Muscle of back (tissue), 11 donors: ENCODE results near the gene EMP3. TPM values are rescaled to one million over a fixed set of nuclear protein-coding genes. Genes with fewer than 3 reads are reported as not detected.
"Not testable (repeated sequence)": the region's sequence is repeated elsewhere in the genome, so short reads cannot be mapped to it uniquely, and the experiment has no call there.

ENCODE experiments used
- DNase-seq, 3 donors: peaks; one replicate each; pipeline versions ENCODE4 v3.0.0 to v3.0.0-alpha.2; 2013
- polyA plus RNA-seq, 10 donors: library from polyadenylated mRNA; unstranded; fragments of 120-200 nt; gene quantifications; one replicate each; pipeline ENCODE4 v1.2.1, GENCODE V29; 2013; ENCODE audit not compliant: insufficient read length in 10 of 10

EMP3 gene
- polyA plus RNA-seq, 10 donors: 123 to 174 (median 150) TPM

DNA sequence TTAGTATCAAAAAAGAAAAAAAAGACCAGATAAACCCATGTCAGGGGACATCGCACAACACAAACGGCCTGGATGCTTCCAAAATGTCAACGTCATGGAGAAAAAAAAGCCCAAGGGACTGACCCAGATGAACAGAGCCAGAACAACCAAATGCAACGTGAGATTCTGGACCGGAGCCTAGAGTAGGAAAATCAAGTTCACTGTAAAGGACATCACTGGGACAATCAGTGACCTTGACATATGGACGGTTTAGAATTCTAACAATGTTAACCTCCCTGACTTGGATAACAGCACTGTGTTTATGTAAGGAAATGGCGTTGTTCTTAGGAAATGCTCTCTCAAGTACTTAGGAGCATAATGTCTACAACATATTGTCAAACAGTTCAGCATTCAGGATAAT lies 15.1 kb upstream of the EMP3 start:
- peak in 2 of 3 donors; percentile 74 to 90 for DNase-seq

DNA sequence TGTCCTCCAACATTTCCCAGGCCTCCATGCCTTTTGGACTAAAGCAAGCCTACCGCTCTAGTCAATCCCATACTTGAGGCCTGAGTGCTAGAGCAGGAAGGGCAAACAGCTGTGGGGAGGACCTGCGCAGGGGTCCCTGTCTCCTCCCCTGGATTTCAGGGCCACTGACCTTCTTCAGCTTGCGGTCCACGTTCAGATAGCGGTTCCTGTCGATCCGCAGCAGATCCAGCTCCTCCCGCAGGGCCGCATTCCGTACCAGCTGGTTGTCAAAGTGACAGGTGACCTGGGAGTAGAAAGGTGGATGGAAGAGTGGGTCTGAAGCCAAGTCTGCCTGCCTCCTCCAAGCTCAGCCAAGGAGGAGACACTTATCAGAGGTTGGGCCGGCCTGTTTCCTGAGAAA lies 14.0 kb upstream of the EMP3 start:
- no peak for DNase-seq

DNA sequence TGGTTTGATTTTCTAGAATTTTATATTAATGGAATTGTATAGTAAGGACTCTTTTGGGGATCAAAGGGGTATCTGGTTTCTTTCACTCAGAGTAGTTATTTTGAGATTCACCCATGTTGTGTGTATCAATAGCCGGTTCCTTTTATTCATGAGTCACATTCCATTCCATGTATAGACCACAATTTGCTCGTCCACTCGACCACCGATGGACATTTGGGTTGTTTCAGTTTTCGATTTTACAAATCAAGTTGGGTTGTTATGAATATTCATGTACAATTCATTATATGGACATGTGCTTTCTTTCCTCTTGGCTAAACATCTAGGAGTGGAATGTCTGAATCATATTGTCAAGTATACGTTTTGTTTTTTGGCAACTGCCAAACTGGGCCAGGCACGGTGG lies 9.6 kb upstream of the EMP3 start:
- DNase-seq: no peak

DNA sequence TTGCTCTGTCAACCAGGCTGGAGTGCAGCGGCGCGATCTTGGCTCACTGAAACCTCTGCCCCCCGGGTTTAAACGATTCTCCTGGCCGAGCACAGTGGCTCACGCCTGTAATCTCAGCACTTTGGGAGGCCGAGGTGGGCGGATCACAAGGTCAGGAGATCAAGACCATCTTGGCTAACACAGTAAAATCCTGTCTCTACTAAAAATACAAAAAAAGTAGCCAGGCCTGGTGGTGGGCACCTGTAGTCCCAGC lies 7.7 kb upstream of the EMP3 start:
- not testable (repeated sequence) for DNase-seq

DNA sequence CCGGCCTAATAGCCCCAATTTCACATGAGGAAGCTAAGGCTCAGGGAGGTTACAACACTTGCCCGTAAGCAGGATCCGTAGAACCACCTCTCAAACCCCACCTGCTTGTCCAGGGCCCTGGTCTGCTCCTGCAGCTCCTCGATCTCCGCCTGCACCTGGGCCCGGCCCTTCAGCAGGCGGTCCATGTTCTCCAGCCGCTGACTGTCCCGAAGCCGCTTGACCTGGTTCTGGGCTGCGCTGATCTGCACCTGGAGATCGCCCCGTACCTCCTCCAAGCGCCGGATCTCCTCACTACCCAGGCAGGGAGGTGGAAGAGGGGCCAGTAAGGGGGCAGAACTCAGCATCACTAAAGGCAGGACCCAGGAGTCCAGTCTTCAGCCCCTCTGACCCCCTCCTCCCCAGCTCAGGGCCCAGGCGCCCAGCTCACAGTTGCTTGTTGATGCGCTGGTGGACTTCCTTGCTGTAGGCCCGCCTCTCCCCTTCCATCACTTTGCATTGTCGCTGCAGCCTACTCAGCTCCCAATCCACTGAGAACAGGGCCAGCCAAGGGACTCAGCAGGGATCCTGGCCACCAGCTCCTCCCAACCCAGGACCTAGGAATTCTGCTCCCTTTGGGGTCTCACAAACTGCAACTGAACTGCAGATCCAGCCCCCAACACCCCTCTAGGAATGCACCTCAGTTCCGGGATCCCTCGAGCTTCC lies 6.9 kb upstream of the EMP3 start:
- DNase-seq: no peak

DNA sequence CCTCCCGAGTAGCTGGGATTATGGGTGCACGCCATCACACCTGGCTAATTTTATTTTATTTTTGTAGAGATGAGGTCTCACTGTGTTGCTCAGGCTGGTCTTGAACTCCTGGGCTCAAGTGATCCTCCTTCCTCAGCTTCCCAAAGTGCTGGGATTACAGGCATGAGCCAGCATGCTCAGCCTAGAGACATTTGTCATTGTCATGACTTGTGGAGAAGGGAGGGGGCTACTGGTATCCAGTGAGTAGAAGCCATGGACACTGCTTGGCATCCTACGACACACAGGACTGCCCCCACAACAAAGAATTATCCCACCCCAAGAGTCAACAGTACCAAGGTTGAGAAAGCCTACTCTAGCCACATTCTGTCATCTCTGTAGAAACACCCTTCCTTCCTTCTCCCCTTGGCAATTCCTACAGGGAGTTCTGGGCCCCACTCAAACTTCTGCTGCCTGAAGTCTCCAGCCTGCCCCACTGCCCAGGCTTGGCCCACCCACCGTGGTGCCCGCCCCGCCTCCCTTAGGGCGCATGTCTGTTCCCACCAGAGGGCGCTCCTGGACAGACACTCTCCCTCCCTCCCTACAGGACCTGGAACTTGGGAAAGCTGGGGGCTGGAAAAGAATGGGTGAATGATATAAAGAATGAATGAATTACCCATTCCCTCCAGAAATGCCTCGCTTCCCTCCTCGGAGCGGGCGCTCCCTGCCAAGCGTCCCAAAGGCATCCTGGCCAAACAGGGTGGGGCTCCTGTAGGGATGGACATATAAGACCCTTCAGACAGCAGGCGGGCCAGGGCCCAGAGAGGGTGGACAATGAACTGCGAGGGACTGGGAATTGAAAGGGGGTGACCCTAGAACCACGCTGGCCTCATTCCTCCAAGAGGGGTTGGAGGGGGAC lies 5.5 kb upstream of the EMP3 start:
- peak in 2 of 3 donors; percentile 71 to 82 for DNase-seq

DNA sequence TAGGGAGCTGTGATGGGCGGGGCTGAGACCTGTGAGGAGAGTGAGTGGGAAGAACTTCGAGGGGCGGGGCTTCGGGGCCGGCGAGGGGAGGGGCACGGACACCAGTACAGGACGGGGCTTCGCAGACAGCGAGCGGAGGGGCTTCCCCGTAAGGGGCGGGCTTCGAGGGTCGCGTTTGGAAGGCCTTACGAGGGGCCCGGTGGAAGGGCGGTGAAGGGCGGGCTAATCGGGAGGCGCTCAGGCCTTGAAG lies 4.1 kb upstream of the EMP3 start:
- peak; percentile 90 to 95 (median 91) for DNase-seq

DNA sequence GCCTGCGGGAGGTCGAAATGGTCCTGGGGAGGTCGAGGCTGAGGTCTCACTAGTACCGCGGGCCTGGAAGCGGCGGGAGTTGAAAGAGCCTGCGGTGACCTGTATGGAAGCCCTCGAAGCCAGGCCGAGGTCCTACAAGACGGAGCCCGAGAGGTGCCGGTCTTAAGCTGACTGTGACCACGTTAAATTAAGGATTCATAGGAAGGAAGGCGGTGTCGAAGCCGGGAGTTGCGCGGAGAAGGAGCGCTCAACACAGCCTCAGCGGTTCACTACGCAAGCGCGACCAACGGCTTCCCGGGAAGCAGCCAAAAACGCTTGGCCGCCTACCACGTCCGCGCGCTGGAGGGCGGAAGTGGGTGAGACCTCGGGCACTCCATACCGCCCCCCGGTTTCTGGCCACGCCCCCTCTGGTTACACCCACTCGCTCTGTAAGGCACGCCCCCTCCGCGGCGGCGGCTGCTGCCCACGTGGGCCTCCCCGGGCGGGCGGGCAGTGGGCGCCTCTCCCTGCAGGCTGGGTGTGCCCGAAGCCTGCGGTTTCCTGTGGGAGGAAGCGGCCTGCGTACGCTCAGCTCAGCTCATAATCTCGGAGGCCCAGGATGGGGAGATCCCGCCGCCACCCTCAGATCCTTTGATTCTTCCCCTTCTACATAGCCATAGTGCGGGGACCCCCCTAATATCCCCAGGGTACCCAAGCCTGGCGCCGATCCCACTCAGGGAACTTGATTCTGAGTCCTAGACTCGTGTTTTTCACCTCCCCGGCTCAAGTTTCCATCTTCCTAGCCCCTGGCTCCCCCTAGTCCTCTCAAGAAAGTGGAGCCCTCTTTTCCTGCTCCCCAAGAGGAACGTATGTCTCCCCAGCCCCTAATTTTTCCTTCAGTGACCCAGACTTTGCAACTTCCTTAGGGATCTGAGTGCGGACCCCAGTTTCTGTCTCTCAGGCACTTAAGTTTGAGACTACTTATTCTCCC lies 3.4 kb upstream of the EMP3 start:
- peak; percentile 97 to 99 (median 99) for DNase-seq

DNA sequence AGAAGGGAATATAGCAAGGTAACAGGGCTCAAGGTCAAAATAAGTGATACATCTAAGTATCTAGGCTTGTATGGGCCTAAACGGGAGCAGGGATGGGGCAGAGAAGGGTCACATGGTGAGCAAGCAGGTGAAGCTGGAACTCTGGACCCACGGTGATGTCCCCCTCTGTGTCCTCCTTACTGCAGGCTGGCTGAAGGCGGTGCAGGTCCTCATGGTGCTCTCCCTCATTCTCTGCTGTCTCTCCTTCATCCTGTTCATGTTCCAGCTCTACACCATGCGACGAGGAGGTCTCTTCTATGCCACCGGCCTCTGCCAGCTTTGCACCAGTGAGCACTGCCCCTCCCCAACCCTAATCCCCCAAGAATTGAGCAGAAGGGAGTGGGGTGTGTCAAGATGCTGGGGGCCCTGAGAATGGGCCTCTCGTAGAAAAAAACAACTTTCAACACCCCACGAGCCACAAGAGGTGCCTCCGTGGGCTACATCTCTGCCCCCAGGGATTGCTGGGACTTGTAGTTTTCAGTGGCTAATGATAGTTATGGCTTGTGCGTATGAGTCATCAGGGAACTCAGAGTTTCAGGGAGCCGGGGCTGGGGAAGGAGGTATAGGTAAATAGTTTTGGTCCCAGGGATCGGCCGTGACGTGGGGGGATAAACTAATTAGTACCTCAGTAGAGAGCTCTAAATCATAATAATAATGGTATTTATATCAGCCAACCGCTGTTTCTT lies 4.0 kb downstream of the EMP3 start:
- DNase-seq: no peak

DNA sequence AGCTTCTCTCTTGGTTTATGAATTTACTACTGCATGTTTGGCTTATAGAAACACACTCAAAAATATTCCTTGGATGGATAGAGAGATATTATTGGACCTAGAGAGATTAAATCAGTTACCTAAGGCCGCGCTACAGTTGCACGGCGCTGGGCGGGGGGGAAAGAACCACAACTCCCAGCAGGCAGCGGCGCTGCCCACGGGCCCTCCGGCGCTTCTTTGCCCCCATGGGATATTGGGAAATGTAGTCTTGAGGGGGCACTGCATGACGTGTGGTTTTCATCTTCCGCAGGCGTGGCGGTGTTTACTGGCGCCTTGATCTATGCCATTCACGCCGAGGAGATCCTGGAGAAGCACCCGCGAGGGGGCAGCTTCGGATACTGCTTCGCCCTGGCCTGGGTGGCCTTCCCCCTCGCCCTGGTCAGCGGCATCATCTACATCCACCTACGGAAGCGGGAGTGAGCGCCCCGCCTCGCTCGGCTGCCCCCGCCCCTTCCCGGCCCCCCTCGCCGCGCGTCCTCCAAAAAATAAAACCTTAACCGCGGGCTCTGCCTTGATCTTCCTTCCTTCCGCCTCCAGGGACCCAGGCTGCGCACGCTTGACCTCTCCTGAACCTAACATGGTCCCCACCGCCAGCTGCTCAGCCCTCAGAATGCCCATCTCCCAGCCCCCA lies 4.8 kb downstream of the EMP3 start:
- DNase-seq: peak in 1 of 3 donors; percentile 77

DNA sequence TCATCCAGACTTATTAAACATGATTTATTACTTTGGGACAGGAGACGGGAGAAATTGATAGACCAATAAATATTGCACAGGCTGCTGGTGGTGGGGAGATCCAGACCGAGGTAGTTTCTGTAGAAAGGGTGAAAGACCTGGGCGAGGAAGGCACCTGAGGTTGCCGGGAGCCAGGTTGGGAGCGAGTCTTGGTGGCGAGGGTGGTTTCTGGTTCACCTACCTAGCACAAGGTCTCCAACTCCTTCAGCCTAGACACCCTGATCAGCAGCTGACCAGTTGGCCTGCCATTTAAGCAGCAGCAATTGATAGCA lies 7.0 kb downstream of the EMP3 start:
- DNase-seq: no peak

DNA sequence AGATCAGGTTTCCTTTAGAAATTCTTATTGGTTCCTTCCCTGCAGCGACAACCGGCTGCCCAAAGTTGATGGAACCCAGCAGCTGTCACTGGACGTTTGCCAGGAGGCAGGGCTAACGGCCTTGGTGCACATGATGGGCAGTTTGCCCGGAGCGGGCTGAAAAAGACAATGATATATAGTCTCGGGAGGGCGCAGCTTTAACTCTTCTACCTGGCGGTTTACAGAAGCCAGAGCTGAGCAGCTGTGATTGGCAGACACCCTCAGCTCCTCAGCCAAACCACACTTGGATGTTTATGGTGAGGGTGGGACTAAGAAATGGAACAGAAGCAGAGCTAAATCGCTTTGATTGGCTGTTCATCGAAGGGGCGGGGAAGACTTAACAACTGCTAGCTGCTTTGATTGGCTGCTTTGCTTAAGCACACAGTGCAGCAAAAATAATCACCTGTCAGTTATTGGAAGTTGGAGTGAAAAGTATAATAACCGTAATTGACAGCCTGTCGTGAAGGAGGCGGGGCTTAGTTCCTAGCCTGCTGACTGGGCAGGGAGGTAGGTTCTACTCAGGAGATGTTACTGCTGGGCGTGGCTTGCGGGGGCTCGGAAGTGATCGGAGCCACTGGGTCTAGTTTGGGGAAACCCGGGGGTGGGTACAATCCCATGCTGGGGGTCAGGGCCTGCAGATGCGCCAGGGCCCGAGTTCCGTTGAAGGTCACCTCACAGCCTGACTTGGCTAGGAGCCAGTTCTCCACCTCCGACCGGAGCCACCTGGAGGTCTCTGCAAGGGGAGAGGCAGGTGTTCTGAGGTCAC lies 7.5 kb downstream of the EMP3 start:
- DNase-seq: peak; percentile 94 to 97 (median 96)

DNA sequence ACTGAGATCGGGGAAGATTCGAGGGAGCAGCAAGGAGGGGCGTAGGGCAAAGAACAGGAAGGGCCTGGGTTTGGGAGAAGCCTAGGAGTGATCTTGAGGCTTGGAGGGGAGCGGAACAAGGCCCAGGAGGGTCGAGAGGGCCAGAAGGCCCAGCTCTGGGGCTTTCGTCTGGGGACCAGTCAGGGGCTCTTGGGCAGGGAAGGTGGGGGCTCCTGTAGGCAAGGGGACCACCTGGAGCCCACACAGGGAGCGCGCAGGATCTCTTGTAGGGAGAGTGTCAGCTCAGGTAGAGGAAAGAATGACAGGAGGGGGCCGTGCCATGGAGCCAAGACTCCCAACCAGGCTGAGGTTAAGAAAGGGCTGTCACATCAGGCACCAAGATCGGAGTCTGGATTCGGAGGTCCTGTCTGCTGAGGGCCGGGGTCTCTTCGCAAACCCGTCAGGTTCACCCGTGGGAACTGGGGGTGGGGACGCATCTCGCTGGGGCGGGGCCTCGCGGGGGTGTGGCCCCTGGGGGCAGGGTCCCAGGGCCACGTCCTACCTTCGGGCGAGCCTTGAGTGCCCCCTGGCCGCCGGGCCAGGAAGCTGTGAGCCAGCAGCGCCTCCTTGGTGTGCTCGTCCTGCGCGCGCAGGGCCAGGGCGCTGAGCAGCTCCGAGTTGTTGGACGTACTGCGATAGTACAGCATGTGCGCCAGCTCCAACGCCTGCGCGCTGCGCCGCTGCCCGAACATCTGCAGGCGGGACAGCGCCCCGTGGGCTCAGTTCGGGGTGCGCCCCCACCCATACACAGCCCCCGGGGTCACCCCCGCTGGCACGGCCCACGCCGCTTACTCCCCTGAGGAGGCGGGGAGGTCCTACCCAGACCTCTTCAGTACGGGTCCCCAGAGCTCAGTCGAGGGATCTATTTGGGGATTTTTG lies 8.4 kb downstream of the EMP3 start:
- DNase-seq: peak; percentile 88 to 95 (median 92)

DNA sequence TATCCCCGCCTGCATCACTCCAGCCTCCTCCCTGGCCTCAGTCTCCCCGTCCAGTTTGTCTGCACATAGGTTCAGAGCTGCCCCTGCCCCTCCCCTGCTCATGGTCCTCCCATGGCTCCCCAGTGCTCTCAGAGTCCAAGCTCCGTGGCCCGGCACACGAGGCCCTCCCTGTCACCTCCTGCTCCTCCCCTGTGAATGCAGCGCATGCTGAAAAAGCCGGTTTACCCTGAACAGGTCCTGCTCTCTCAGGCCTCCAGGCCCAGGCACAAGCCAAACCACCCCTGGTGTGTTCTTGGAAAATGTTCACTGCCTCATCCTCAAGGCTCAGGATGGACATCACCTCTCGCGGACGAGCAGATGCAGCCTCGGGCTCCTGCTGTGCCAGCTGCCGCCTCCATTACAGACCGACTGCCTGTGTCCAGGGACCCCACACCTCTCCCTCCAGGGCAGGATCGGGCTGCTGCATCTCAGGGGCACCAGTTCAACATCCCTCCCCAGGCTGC lies 13.0 kb downstream of the EMP3 start:
- DNase-seq: no peak

DNA sequence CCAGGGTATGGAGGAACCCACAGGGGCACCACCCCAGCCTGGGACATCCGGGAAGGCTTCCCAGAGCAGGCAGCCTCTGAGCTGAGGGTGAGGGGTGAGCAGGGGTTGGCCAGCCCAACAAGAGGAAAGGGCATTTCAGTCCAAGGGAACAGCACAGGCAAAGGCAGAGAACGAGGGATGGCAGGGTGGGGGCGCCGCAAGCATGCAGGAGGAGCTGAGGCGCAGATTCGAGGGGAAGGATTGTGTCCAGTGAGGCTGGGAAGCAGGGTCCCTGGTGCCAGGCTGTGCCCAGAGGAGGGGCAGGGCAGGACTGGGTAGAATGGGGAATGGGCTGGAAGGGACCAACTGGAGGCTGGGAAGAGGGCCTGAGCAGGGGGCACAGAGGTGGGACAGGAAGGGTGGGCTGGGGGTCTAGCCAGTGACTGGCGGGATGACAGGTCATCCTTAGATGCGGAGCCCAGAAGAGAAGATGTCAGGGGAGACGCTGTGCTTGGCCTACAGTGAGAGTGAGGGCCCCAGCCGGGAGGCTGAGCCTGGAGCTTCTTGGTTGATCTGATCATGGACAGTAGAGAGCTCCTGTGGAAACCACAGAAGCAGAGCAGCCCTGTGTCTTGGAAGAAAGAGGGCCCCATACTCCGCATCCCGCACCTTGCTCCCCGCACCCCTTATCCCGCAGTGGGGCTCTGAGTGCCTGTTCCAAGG lies 13.6 kb downstream of the EMP3 start:
- DNase-seq: no peak

DNA sequence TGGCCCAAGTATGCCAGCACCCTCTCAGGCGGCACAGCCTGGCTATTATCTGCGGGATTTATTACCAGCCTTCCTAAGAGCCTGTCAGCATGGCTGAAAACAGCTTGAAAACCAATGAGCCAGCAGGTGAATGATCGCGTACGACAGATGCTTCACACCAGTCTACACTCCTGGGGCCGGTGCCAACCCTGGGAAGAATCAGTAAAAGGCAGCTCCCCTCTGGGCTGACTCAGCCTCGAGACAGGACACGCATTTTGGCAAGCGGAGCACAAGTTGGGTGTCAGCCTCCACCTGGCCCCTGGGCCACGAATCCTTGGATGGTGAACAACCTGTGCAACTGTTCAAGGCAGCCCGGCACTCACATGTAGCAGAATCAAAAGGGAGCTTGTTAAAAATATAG lies 15.6 kb downstream of the EMP3 start:
- no peak for DNase-seq

DNA sequence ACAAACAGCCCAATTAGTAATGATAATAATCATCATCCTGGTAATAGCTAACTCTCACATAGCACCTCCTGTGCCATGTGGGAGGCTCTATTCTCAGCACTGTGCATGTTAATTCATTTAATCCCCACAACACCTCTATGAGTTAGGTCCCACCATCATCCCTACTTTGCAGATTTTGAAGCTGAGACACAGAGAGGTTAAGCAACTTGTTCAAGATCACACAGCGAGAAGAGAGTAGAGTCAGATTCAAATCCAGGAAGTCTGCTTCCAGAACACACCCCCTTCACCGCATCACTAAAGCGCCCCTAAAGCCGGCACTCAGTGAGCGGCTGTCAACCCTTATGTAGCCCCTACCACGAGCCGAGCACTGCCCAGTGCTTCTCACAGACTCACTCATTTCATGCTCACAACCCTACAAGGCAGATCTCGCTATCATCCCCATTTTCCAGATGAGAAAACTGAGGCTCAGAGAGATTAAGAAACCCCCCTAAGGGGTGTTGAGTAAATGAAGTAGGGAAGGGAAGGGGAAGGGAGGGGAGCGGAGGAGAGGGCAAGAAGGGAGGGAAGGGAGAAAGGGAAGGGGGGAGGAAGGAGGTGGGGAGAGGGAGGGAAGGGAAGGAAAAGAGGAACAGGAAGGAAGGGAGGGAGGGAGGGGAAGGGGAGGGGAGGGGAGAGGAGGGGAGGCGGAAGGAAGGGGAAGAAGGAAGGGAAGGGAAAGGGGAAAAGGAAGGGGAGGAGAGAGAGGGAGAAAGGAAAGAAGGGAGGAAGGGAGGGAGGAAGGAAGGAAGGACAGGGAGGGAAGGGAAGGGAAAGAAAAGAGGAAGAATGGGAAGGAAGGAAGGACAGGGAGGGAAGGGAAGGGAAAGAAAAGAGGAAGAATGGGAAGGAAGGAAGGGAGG lies 16.4 kb downstream of the EMP3 start:
- no peak for DNase-seq

DNA sequence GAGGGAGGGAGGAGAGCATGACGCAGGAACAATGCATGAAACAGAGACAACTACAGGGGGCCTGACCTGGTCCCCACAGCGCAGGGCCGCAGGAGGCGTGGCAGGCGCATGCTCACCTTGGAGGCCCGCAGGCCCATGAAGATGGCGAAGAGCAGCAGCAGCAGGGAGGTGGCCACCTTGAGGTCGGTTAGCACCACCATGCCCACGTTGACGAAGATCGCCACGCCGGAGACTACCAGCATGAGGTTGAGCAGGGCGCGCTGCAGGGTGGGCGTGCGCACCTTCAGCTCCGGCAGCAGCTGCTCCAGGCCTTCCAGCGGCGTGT lies 17.0 kb downstream of the EMP3 start:
- DNase-seq: no peak
